Measurements from ENCODE around the gene SFXN5.

- TF ChIP-seq USF2 (IDR thresholded peaks at IDR 0.05): no peak
- TF ChIP-seq CTCF (IDR thresholded peaks at IDR 0.05): no peak
- no peak for TF ChIP-seq POLR2A (IDR thresholded peaks at IDR 0.05; ENCODE audit: low read length)
- TF ChIP-seq RAD21 (conservative IDR thresholded peaks at IDR 0.05 in 1 of 2, IDR thresholded peaks at IDR 0.05 in 1 of 2): no peak
- TF ChIP-seq JUN (IDR thresholded peaks at IDR 0.05): no peak
- TF ChIP-seq RFX5 (IDR thresholded peaks at IDR 0.05): no peak
- TF ChIP-seq RARB (CRISPR knock-in tag; IDR thresholded peaks at IDR 0.05): no peak
- no peak for TF ChIP-seq MAFK (IDR thresholded peaks at IDR 0.05; ENCODE audit: partially characterized antibody)
- no peak for TF ChIP-seq EP300 (IDR thresholded peaks at IDR 0.05)
- TF ChIP-seq PBX3 (IDR thresholded peaks at IDR 0.05): no peak
- no peak for TF ChIP-seq FOSL2 (IDR thresholded peaks at IDR 0.05)
- TF ChIP-seq FOSL2 (CRISPR knock-in tag; IDR thresholded peaks at IDR 0.05): no peak
- TF ChIP-seq CHD2 (IDR thresholded peaks at IDR 0.05; ENCODE audit: low read length, partially characterized antibody): no peak
Measured at GRCh38 chr2:73110168-73111072, 38.9 kb upstream of the SFXN5 start.
